Uterus (tissue), 2 donors: ENCODE measurements around the gene VPS50.

Experiments used
- CTCF ChIP-seq, 4 experiments: fragments of 200-600 bp in 2 of 4; fragments of 450-650 bp in 2 of 4; sonication (generic) in 2 of 4; IDR thresholded peaks; one replicate each; pipeline ENCODE4 v1.5.1; 2016 to 2019; ENCODE audit warnings: antibody characterized with exemption in 4 of 4, mild to moderate bottlenecking in 2 of 4, moderate library complexity in 1 of 4
- POLR2A ChIP-seq, 2 donors: fragments of 450-650 bp; IDR thresholded peaks; one replicate each; pipeline ENCODE4 v1.6.1; 2016; ENCODE audit warnings: antibody characterized with exemption in 2 of 2, mild to moderate bottlenecking in 1 of 2, moderate library complexity in 1 of 2

- TF ChIP-seq POLR2A (IDR thresholded peaks at IDR 0.05) (no peak), CTCF (IDR thresholded peaks at IDR 0.05) (peak; percentile 46 to 71 (median 59))
Observed at GRCh38 chr7:93228302-93228701, 3.9 kb upstream of the VPS50 start.
